ENCODE measurements around the gene TSG101. TPM values are rescaled to one million over a fixed set of nuclear protein-coding genes. Genes with fewer than 3 reads are reported as not detected.

Gene TSG101
- total and polyA plus RNA-seq, 3 experiments from 2014 or later, result 44.8 to 55.4 (median 45.4) TPM

- Histone ChIP-seq H3K27ac (ENCODE audit: low read depth, low read length) (no peak overlapping the region), H3K9me3 (ENCODE audit: low read length) (no peaks in the 10 kb centered on the region), H3K27me3 (ENCODE audit: insufficient read depth, low read length, poor library complexity, severe bottlenecking) (no peaks in the 10 kb centered on the region), H3K4me3 (ENCODE audit: low read length) (no peak overlapping the region), H3K4me1 (ENCODE audit: insufficient read depth, low read length) (no peaks in the 10 kb centered on the region), H3K36me3 (ENCODE audit: insufficient read depth, low read length) (no peaks in the 10 kb centered on the region)
- H3K9me3 Mint-ChIP-seq, result no peaks in the 10 kb centered on the region
- no peaks in the 10 kb centered on the region for H3K27me3 Mint-ChIP-seq
- CTCF ChIA-PET, result interaction anchor here (0.8 to 2.9 kb wide), 16 partner anchors 10 to 228 kb away, joined by 3 to 26 read pairs (median 4); partner anchors contain the start of gene UEVLD
- no peak overlapping the region for H3K4me3 Mint-ChIP-seq
- peak in 2 of 5 donors; percentile 31 to 37 for DNase-seq
- peaks cover 0 to 6% (median 0%) of the 10 kb centered on the region in 3 donors for H3K4me1 Mint-ChIP-seq
- H3K36me3 Mint-ChIP-seq, result peaks cover 0 to 34% (median 3%) of the 10 kb centered on the region in 3 donors
- POLR2A ChIA-PET, result interaction anchor here (0.6 to 1.3 kb wide), 2 partner anchors 14 to 296 kb away, joined by 3 to 9 read pairs; partner anchors contain the start of gene TSG101
- peak overlapping the region in 5 of 8 donors; percentile 11 to 81 (median 66) for H3K27ac Mint-ChIP-seq
These were observed 13.7 kb upstream of the TSG101 start for GRCh38 chr11:18540207-18541009.

GRCh38 chr11:18536209-18536608, 9.5 kb upstream of the TSG101 start:
- no peaks in the 10 kb centered on the region for H3K9me3 Mint-ChIP-seq
- Histone ChIP-seq H3K36me3 (ENCODE audit: insufficient read depth, low read length) (no peaks in the 10 kb centered on the region), H3K27ac (ENCODE audit: low read depth, low read length) (no peak overlapping the region), H3K9me3 (ENCODE audit: low read length) (no peaks in the 10 kb centered on the region), H3K4me1 (ENCODE audit: insufficient read depth, low read length) (no peaks in the 10 kb centered on the region), H3K4me3 (ENCODE audit: low read length) (no peak overlapping the region), H3K27me3 (ENCODE audit: insufficient read depth, low read length, poor library complexity, severe bottlenecking) (no peaks in the 10 kb centered on the region)
- peaks cover 0 to 27% (median 2%) of the 10 kb centered on the region in 3 donors for H3K36me3 Mint-ChIP-seq
- no peaks in the 10 kb centered on the region for H3K27me3 Mint-ChIP-seq
- DNase-seq, result no peak
- POLR2A ChIA-PET, result interaction anchor here (1.8 kb wide), 1 partner anchor 9 kb away, joined by 4 read pairs; the partner anchor contains the start of gene TSG101
- H3K27ac Mint-ChIP-seq, result no peak overlapping the region
- peaks cover 0 to 6% (median 0%) of the 10 kb centered on the region in 3 donors for H3K4me1 Mint-ChIP-seq
- no peak overlapping the region for H3K4me3 Mint-ChIP-seq
- CTCF ChIA-PET, result interaction anchor here (2.4 kb wide), 1 partner anchor 195 kb away, joined by 6 read pairs; no protein-coding TSS in a partner anchor

GRCh38 chr11:18534245-18534644, 7.5 kb upstream of the TSG101 start:
- POLR2A ChIA-PET, result no interaction called here
- no peak overlapping the region for H3K27ac Mint-ChIP-seq
- H3K4me1 ChIP-seq (ENCODE audit: insufficient read depth, low read length), result no peaks in the 10 kb centered on the region
- CTCF ChIA-PET, result no interaction called here
- peaks cover 3% of the 10 kb centered on the region in 3 donors for H3K4me1 Mint-ChIP-seq
- no peaks in the 10 kb centered on the region for H3K9me3 ChIP-seq (ENCODE audit: low read length)
- no peaks in the 10 kb centered on the region for H3K27me3 Mint-ChIP-seq
- H3K36me3 Mint-ChIP-seq, result peaks cover 0 to 27% (median 2%) of the 10 kb centered on the region in 3 donors
- H3K4me3 Mint-ChIP-seq, result no peak overlapping the region
- no peaks in the 10 kb centered on the region for H3K27me3 ChIP-seq (ENCODE audit: insufficient read depth, low read length, poor library complexity, severe bottlenecking)
- no peaks in the 10 kb centered on the region for H3K9me3 Mint-ChIP-seq
- no peak overlapping the region for H3K4me3 ChIP-seq (ENCODE audit: low read length)
- H3K27ac ChIP-seq (ENCODE audit: low read depth, low read length), result no peak overlapping the region
- no peaks in the 10 kb centered on the region for H3K36me3 ChIP-seq (ENCODE audit: insufficient read depth, low read length)
- no peak for DNase-seq

GRCh38 chr11:18533365-18533764, 6.6 kb upstream of the TSG101 start:
- H3K4me1 Mint-ChIP-seq, result peaks cover 3 to 8% (median 8%) of the 10 kb centered on the region in 3 donors
- Histone ChIP-seq H3K36me3 (ENCODE audit: insufficient read depth, low read length) (no peaks in the 10 kb centered on the region), H3K4me3 (ENCODE audit: low read length) (no peak overlapping the region), H3K27ac (ENCODE audit: low read depth, low read length) (no peak overlapping the region), H3K27me3 (ENCODE audit: insufficient read depth, low read length, poor library complexity, severe bottlenecking) (no peaks in the 10 kb centered on the region), H3K9me3 (ENCODE audit: low read length) (no peaks in the 10 kb centered on the region), H3K4me1 (ENCODE audit: insufficient read depth, low read length) (no peaks in the 10 kb centered on the region)
- DNase-seq, result no peak
- H3K9me3 Mint-ChIP-seq, result no peaks in the 10 kb centered on the region
- H3K4me3 Mint-ChIP-seq, result no peak overlapping the region
- peaks cover 0 to 27% (median 2%) of the 10 kb centered on the region in 3 donors for H3K36me3 Mint-ChIP-seq
- no peaks in the 10 kb centered on the region for H3K27me3 Mint-ChIP-seq
- ChIA-PET CTCF (no interaction called here), POLR2A (interaction anchor here (0.5 kb wide), 1 partner anchor 55 kb away, joined by 3 read pairs; the partner anchor contains the start of gene UEVLD)
- peak overlapping the region in 3 of 8 donors; percentile 21 to 54 (median 48) for H3K27ac Mint-ChIP-seq

GRCh38 chr11:18527512-18527911, 770 bp upstream of the TSG101 start:
- peak overlapping the region; percentile 99 for H3K27ac ChIP-seq (ENCODE audit: low read depth, low read length)
- CTCF ChIA-PET, result interaction anchor here (1.1 to 2.3 kb wide), 5 partner anchors 20 to 284 kb away, joined by 3 to 11 read pairs (median 3); partner anchors contain the start of genes GTF2H1, HPS5 and UEVLD
- H3K4me1 Mint-ChIP-seq, result peaks cover 39 to 56% (median 53%) of the 10 kb centered on the region in 3 donors
- H3K36me3 ChIP-seq (ENCODE audit: insufficient read depth, low read length), result no peaks in the 10 kb centered on the region
- peaks cover 0 to 4% of the 10 kb centered on the region in 2 donors for H3K27me3 Mint-ChIP-seq
- peaks cover 0 to 3% (median 0%) of the 10 kb centered on the region in 5 donors for H3K9me3 Mint-ChIP-seq
- H3K9me3 ChIP-seq (ENCODE audit: low read length), result no peaks in the 10 kb centered on the region
- DNase-seq, result peak in 1 of 5 donors; percentile 3
- POLR2A ChIA-PET, result interaction anchor here (0.5 to 2.9 kb wide), 12 partner anchors 8 to 510 kb away, joined by 3 to 24 read pairs (median 6); partner anchors contain the start of genes GTF2H1, HPS5, LDHA and SAAL1
- H3K4me3 Mint-ChIP-seq, result peak overlapping the region; percentile 96 to 100 (median 99)
- peak overlapping the region; percentile 95 for H3K4me3 ChIP-seq (ENCODE audit: low read length)
- H3K27ac Mint-ChIP-seq, result peak overlapping the region; percentile 100
- H3K4me1 ChIP-seq (ENCODE audit: insufficient read depth, low read length), result peaks cover 20% of the 10 kb centered on the region
- H3K27me3 ChIP-seq (ENCODE audit: insufficient read depth, low read length, poor library complexity, severe bottlenecking), result no peaks in the 10 kb centered on the region
- H3K36me3 Mint-ChIP-seq, result peaks cover 0 to 27% (median 5%) of the 10 kb centered on the region in 3 donors

GRCh38 chr11:18526130-18526520, 617 bp downstream of the TSG101 start:
- POLR2A ChIA-PET, result interaction anchor here (0.6 to 2.9 kb wide), 11 partner anchors 14 to 205 kb away, joined by 3 to 24 read pairs (median 8); partner anchors contain the start of genes GTF2H1, HPS5, LDHA and SPTY2D1
- H3K4me3 ChIP-seq (ENCODE audit: low read length), result peak overlapping the region; percentile 95
- H3K4me1 Mint-ChIP-seq, result peaks cover 46 to 69% (median 62%) of the 10 kb centered on the region in 3 donors

GRCh38 chr11:18524248-18524647, 2.5 kb downstream of the TSG101 start:
- ChIA-PET POLR2A (interaction anchor here (0.7 kb wide), 1 partner anchor 26 kb away, joined by 6 read pairs; no protein-coding TSS in a partner anchor), CTCF (no interaction called here)
- no peaks in the 10 kb centered on the region for H3K36me3 ChIP-seq (ENCODE audit: insufficient read depth, low read length)

More at GRCh38 chr11:18526130-18526520, 617 bp downstream of the TSG101 start:
- Histone ChIP-seq H3K27ac (ENCODE audit: low read depth, low read length) (peak overlapping the region; percentile 99), H3K4me1 (ENCODE audit: insufficient read depth, low read length) (peaks cover 20% of the 10 kb centered on the region), H3K9me3 (ENCODE audit: low read length) (no peaks in the 10 kb centered on the region), H3K36me3 (ENCODE audit: insufficient read depth, low read length) (no peaks in the 10 kb centered on the region), H3K27me3 (ENCODE audit: insufficient read depth, low read length, poor library complexity, severe bottlenecking) (no peaks in the 10 kb centered on the region)
- H3K27ac Mint-ChIP-seq, result peak overlapping the region; percentile 100
- CTCF ChIA-PET, result interaction anchor here (0.5 to 2.3 kb wide), 9 partner anchors 9 to 512 kb away, joined by 3 to 11 read pairs (median 3); partner anchors contain the start of gene UEVLD
- peak overlapping the region; percentile 96 to 100 (median 99) for H3K4me3 Mint-ChIP-seq
- no peak for DNase-seq
- peaks cover 0 to 4% of the 10 kb centered on the region in 2 donors for H3K27me3 Mint-ChIP-seq
- H3K36me3 Mint-ChIP-seq, result peaks cover 0 to 34% (median 7%) of the 10 kb centered on the region in 3 donors
- H3K9me3 Mint-ChIP-seq, result peaks cover 0 to 3% (median 0%) of the 10 kb centered on the region in 5 donors

More at GRCh38 chr11:18524248-18524647, 2.5 kb downstream of the TSG101 start:
- H3K9me3 ChIP-seq (ENCODE audit: low read length), result no peaks in the 10 kb centered on the region
- Mint-ChIP-seq H3K4me1 (peaks cover 49 to 79% (median 69%) of the 10 kb centered on the region in 3 donors), H3K27me3 (peaks cover 0 to 4% of the 10 kb centered on the region in 2 donors), H3K9me3 (peaks cover 0 to 3% (median 0%) of the 10 kb centered on the region in 5 donors), H3K4me3 (peak overlapping the region in 5 of 7 donors; percentile 5 to 57 (median 48)), H3K27ac (peak overlapping the region in 6 of 8 donors; percentile 44 to 87 (median 78)), H3K36me3 (peaks cover 0 to 45% (median 7%) of the 10 kb centered on the region in 3 donors)
- H3K27ac ChIP-seq (ENCODE audit: low read depth, low read length), result no peak overlapping the region
- no peak overlapping the region for H3K4me3 ChIP-seq (ENCODE audit: low read length)
- peaks cover 20% of the 10 kb centered on the region for H3K4me1 ChIP-seq (ENCODE audit: insufficient read depth, low read length)
- no peaks in the 10 kb centered on the region for H3K27me3 ChIP-seq (ENCODE audit: insufficient read depth, low read length, poor library complexity, severe bottlenecking)
- no peak for DNase-seq
